Amygdala (tissue), 56 donors: Measurements from ENCODE around the gene DTHD1.
A peak's percentile ranks its signal among the peaks of the same experiment; 100 is the strongest.

Experiments used
- DNase-seq, 56 donors: peaks; one replicate each; lab custom pipeline; 2025; lab: John Stamatoyannopoulos, UW

Gene DTHD1

GRCh38 chr4:36267486-36268268 is 13.7 kb upstream of the DTHD1 start:
- DNase-seq: no peak

GRCh38 chr4:36269101-36269500 is 12.3 kb upstream of the DTHD1 start:
- peak in 12 of 56 donors; percentile 4 to 60 (median 18) for DNase-seq

GRCh38 chr4:36269533-36270173 is 11.8 kb upstream of the DTHD1 start:
- no peak for DNase-seq

- DNase-seq: no peak
Observed at GRCh38 chr4:36273276-36273675, 8.1 kb upstream of the DTHD1 start.

- no peak for DNase-seq
Observed at GRCh38 chr4:36274158-36274557, 7.3 kb upstream of the DTHD1 start.

GRCh38 chr4:36277533-36277932 is 3.9 kb upstream of the DTHD1 start:
- DNase-seq: no peak

GRCh38 chr4:36278789-36279188 is 2.6 kb upstream of the DTHD1 start:
- DNase-seq: no peak

GRCh38 chr4:36280555-36280954 is 861 bp upstream of the DTHD1 start:
- peak in 16 of 56 donors; percentile 2 to 40 (median 20) for DNase-seq

GRCh38 chr4:36282503-36283030 is 1.2 kb downstream of the DTHD1 start:
- no peak for DNase-seq

- peak in 13 of 56 donors; percentile 0 to 46 (median 24) for DNase-seq
Observed at GRCh38 chr4:36283912-36284465, 2.6 kb downstream of the DTHD1 start.

- no peak for DNase-seq
Observed at GRCh38 chr4:36285784-36286480, 4.5 kb downstream of the DTHD1 start.

GRCh38 chr4:36286481-36286871 is 5.1 kb downstream of the DTHD1 start:
- DNase-seq: no peak

- DNase-seq: no peak
Observed at GRCh38 chr4:36288731-36289426, 7.5 kb downstream of the DTHD1 start.

- DNase-seq: no peak
Observed at GRCh38 chr4:36290641-36291040, 9.2 kb downstream of the DTHD1 start.

GRCh38 chr4:36292556-36293188 is 11.3 kb downstream of the DTHD1 start:
- DNase-seq: peak in 11 of 56 donors; percentile 4 to 45 (median 17)

GRCh38 chr4:36301127-36301526 is 19.7 kb downstream of the DTHD1 start:
- no peak for DNase-seq

GRCh38 chr4:36303426-36304137 is 22.2 kb downstream of the DTHD1 start:
- DNase-seq: no peak

GRCh38 chr4:36304138-36304681 is 22.8 kb downstream of the DTHD1 start:
- DNase-seq: no peak

GRCh38 chr4:36308150-36308549 is 26.7 kb downstream of the DTHD1 start:
- no peak for DNase-seq
